HK-2 (cell line): ENCODE data around the gene KIAA1210.

Experiments used
- DNase-seq: peaks from one replicate; pipeline ENCODE4 v3.0.0-alpha.2; 2018; ENCODE audit not compliant: unreplicated experiment

KIAA1210 gene

DNA sequence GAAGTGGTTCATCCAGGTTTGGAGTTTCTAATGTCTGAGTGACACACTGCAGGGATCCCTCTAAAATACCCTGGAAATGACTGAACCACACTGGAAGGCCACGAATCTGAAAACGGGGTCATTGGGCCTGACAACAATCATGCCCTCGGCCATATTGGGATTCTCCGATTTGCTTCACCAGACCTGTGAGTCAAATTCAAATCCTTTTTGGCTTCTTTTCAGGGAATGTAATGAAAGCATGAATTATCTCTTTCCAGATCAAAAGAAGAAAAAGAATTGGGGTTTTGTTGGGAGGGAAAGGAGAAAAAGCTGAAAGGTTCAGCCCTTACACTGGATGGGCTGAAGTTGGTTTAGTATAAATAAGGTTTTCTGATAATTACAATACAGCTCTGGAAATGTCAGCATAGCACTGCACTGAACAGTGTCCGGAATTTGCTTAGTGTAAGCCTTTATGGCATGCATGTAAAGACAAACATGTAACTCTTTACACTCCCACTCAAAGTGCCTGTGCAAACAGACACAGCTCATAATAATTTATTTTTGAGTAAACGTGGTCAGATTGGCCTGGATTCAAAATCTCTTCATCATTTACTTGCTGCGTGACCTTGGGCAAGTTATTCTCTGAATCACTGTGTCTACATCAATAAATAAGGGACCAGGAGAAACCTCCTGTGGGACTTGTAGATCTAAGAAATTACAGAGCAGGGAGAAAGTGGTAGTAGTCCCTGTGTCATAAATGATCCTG lies 33.4 kb downstream of the KIAA1210 start:
- no peak for DNase-seq

DNA sequence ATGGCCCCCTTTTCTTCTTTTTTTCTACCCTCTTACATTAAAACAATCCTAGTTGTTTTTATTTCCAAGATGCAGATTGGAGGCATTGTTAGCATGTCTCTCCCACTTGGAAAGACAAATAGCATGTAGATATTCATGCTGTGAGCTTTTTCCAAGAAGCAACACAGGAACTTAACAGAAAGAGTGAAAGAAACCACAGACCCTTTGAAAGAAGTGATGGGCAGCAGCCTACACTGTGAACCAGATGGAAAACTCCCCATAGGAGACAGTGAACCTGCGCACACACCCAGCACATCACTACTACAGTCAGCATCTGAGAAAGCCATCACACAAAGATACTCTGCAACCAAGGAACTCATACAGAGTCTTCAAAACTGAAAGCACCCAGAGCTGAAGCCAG lies 37.0 kb downstream of the KIAA1210 start:
- DNase-seq, result no peak

DNA sequence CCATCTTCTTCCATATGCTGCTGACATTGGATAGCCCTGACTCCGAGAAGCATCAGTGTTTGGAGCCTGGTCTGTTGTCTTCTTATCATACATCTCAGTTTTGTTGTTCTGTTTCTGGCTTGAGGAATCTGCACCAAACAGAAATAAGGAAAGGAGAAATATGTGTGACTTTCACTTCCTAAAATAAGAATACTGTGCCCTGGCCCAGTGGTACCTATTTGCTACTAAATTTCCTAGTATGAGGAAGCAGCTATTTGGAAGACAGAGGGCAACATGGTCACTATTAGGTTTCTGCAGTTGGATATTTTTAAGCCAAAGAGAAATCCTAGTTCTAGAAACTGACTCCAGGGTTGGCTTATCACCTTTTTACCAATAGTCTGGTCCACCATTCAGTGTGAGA lies 38.0 kb downstream of the KIAA1210 start:
- DNase-seq, result no peak

DNA sequence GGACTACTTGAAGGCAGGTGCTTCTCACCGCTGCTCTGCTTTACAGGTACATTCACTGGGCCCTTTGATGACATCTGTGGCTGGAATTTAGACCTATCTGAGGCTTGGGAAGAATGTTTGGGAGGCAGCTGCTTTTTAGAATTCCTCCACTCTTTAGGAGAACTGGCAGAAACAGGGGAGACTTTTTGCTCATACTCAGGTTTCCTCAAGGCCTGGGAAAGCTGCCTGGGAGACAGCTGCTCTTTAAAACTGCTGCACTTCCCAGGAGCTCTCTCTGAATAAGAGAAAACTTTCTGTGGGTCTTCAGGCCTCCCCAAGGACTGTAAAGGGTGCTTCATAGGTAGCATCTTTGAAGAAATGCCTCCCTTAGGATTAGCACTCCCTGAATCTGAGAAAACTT lies 40.5 kb downstream of the KIAA1210 start:
- DNase-seq, result no peak

DNA sequence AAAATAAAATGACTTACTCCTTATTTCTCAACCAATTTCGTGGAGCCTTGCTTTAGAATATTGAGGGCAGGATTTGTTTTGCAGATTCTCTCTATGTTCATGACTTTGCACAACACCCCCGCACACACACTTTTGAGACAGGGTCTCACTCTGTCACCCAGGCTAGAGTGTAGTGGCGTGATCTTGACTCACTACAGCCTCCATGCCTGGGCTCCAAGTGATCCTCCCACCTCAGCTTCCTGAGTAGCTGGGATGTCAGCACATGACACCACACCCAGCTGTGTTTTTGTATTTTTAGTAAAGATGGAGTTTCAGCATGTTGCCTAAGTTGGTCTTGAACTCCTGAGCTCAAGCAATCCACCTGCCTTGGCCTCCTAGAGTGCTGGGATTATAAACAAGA lies 42.8 kb downstream of the KIAA1210 start:
- no peak for DNase-seq

DNA sequence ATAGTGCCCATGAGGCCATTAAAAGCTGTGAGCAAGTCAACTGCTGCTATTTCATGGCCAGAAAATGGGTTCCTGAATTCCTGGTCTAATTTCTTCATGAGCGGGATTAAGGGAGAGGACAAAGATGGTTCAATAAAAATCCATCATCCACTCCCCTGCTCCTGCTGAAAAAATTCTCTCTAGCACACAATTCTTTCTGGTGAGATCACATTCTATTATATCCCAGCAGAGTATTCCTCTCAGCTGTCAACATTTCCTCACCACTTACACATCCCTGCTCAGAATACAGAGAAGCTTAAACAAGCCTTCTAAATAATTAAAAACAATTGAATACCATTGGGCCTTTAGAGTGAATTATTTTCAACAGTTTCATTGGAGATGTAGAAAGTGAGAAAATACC lies 45.3 kb downstream of the KIAA1210 start:
- DNase-seq, result no peak

DNA sequence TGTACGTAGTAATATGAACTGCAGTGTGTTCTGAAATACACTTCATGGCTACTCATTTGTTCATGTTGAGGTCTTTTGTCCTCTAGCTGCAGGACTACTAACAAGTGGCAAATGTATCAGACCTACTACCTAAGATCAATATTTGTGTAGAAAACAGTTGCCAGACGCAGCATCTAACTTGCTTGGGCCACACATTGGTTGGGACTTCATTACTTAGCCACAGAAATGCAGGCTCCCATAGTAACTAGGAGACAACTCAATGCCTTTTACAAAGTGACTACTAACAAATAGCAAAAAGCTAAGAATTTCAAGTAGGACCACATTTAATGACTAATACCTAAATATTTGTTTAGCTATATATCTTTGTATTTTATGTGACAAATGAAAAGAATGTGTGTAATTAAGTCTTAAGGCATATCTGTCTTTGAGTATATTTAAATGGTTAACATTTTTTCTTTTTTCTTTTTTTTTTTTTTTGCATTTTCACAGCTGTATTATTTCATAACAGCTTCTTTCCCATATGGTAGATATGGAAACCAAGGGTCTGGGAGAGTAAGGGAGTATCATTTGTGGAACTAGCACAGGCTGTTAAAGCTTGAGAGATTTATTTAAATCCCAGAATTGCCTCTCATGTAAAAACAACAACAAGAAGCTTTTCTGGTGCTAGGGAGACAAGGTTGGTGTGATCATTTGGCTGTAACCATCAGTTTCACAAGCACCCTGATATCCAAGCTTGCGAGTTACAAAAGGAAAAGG lies 52.2 kb downstream of the KIAA1210 start:
- DNase-seq, result no peak

DNA sequence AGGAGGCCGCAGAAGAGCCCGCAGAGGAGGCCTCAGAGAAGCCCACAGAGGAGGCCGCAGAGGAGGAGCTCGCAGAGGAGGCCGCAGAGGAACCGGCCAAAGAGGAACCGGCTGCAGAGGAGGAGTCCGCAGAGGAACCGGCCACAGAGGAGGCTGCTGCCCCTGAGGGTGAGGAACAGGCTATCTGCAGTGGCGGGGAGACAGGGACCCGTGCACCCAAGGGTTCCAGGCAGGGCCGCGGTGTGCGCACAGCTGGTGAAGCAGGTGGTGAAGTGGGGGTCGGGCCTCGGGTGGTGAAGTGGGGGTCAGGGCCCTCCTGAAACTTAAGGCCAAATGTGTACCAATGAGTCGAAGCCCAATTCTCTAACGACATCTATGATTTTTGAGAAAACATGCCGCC lies 53.7 kb downstream of the KIAA1210 start:
- DNase-seq, result no peak

DNA sequence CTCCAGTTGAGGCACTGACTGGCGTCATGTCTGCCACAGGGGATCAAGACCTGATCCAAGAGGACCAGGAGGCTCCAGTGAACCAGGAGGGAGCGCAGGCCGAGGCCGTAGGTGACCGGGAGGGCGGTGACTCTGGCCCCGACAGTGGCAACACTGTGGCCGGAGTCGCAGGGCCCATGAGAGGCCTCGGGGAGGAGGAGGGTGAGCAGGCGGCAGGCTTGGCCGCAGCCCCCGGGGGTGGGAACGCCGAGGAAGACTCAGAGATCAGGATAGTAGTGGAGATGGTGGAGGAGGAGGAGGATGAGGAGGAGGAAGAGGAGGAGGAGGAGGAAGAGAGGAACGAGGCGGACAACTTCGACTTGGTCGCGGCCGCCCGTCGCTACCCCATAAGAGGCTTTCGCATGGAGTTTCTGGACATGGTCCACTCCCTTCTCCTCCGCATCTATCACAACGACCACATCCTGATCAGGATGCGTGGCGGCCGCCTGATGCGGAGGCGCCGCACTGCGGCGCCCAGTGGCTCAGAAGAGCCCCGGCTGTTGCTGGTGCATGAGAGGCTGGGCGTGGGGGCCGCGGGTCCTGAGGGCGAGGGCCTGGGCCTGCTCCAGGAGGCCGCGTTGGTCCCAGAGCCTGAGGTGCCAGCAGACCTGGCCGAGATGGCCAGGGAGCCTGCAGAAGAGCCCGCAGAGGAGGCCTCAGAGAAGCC lies 54.3 kb downstream of the KIAA1210 start:
- no peak for DNase-seq

DNA sequence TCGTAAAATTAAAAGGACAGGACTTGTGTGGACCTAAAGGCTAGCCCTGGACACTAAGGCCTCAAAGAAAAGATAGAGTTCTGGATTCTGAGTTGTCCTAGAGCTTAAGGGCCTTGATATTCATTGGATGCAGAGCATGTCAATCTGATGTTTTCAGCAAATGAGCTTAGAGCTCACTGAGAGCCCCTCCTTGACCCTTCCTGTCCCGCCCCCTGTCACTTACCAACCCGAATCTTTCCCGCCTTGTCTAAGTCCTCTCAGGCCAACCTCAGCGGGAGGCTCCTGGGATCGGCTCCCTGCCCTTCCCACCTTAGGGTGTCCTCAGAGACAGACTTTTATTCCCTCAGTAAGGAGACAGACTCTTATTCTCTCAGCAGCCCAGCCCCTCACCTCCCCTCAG lies 54.9 kb downstream of the KIAA1210 start, which contains the start of gene CT47C1:
Gene CT47C1, plus strand, starts transcription at position 250 of the 400 bp plus-strand sequence. CDS start 233 bp downstream, outside the sequence.
- DNase-seq, result no peak

DNA sequence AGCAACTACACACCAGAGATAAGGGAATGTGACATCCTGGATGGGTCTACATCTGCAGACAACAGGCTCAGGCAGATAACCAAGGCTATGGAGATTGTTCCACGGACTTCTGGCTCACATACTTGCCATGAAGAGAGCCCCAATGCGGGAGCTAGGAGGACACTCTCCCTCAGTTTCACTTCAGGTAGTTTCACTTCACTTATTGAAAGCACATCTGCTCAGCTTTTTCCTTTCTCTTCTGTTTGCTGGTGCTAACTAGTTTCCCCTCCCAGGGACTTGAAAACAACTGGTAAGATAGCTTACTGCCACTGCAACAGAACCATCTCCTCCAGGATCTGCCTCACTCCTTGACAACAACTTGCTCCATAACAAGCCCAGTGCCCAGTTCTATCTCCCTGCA lies 56.2 kb downstream of the KIAA1210 start:
- DNase-seq, result no peak

DNA sequence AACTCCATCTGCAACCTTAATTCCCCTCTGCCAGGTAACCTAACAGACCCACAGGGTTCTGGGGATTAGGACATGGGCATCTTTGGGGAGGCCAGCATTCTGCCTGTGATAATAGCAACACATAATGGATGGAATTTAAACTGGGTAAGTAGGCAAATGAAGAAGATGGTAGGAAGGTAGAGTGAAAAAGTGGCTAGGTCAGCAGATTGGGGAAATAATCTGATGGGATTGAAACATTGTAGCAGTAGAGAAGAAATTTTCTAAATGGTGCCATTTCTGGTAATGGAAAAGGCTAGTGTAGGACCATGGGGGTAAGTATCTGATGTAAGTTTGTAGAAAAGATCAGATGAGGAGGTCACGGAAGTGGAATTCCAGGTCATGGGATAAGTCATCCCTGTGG lies 57.9 kb downstream of the KIAA1210 start:
- no peak for DNase-seq

DNA sequence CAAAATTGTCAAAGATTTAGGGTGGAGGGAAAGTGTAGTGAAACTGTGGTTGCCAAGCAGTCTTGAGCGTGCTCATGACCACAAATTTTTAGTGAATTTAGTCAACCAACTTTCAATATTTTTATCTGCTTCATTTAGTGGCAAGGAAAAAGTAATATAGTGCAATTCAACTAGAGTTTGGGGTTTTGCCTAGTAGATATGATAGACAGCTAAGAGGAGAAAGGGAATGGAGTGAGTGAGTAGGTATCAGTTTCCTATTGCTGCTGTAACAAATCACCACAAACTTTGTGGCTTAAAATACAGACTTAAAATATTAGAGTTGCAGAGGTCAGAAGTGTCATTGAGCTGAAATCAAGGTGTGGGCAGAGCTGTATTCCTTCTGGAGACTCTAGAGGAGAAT lies 58.5 kb downstream of the KIAA1210 start:
- DNase-seq, result no peak

DNA sequence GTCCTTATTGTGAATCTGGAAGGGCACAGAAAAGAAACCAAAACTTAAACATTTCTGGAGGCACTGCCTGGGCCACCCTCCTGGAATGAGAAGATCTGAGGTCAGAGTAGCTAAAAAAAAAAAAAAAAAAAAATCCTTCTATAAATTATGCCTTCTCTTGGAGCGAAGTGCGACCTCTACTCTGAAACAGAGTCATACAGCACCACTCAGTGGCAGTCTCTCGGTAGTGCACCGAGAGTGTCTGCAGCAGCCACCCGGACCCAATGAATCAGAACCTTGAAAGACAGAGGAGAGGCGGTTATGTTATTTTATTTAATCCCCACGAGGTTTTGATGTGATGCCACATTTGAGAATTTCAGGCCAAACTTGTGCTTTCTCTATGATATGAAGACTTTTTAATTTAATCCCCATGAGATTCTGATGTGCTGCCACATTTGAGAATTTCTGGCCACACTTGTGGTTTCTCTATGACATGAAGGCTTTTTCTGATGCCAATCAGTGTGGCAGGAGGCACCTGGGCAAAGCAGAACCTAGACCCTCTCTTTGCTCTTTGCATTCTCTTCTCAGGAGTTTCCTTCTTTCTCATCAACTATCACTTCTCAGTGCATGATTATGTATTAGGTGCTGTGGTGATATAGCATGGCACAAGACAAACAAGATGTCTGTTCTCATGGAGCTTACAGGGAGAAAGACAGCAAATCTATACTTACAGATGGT lies 60.4 kb downstream of the KIAA1210 start:
- peak; percentile 44 for DNase-seq

DNA sequence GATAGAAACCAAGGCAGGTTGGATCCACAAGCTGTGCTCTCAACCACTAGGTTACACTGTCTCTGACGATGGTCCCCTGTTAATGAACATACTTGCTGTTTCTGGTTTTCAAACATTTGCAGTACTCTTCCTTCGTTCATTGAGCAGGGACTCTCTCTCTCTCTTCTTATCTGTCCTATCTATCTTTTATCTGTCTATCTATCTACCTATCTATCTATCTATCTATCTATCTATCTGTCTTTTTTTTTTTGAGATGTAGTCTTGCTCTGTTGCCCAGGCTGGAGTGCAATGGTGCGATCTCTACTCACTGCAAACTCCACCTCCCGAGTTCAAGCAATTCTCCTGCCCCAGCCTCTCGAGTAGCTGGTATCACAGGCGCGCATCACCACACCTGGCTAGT lies 64.2 kb downstream of the KIAA1210 start:
- DNase-seq, result no peak

DNA sequence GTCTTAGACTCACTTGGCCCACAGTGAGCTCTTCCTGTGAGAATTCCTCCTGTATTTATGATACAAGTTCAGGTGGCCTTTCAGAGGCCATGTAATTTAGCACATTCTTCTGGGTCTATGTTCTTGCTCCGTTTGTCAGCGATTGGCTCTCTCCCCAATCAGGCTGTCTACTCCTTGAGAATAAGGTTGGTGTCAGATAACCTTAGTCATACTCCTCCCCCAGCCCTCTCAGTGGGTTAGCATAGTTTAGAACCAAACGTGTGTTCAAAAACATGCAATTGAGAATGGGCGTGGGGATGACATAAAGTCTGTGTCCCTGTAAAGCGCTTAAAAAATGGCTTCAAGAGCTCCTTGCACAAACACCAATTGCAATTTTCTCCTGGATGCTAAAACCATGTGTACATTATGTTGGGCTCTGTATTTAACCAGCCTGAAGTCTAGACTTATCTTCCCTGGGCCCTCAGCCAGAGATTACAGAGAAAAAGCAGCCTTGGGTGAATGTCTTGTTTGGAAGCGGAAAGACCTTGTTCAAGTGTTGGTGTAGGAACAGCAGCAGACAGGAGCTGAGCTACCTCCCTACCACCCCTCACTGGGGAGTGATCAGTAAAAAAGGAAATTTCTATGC lies 64.8 kb downstream of the KIAA1210 start:
- no peak for DNase-seq

DNA sequence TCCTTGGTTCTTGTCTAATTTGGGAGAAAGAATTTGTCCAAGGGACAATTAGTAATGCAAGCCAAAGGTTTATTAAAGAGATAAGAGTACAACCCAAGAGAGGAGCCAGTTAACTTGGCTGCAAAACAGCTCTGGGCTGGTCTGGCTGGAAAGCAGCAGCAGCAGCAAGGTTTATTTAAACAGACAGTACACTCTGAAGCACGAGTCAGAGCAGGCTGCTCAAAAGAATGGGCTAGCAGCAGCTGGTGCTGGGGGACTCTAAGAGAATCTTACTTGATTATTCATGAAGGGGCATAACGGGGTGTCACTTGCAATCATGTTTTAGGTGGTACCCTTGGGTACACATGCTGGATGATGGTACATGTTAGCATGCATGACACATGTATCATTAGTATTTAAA lies 71.9 kb downstream of the KIAA1210 start:
- no peak for DNase-seq

DNA sequence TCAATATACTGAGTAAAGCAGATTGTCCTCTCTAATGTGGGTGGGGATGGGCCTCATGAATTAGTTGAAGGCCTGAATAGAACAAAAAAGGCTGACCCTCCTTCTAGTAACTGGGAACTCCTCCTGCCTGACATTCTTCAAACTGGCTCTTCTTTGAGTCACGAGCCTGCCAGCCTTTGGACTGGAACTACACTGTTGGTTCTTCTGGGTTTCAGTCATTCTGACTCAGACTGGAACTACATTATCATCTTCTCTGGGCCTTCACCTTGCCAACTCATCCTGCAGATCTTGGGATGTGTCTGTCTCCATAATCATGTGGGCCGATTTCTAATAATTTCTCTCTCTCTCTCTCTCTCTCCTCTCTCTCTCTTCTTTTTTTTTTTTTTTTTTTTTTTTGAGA lies 81.7 kb downstream of the KIAA1210 start:
- DNase-seq, result no peak

DNA sequence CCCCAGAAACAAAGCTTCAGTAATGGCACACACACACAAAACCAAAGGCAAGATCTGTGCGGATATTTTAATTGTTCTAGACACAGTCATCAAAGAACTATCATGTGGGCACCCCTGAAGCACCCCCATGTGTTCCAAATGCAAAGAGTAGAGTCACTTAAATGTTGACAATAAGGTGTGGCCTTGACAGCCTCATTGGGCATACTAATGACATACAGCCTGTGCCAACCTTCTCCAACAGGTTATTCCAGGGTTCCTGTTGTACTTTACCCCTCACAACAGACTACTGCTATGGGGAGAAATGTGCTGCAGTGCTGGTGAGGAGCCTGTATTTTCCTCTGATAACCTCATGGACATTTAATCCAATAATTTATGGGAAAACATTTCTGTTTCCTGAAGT lies 84.6 kb downstream of the KIAA1210 start:
- no peak for DNase-seq

DNA sequence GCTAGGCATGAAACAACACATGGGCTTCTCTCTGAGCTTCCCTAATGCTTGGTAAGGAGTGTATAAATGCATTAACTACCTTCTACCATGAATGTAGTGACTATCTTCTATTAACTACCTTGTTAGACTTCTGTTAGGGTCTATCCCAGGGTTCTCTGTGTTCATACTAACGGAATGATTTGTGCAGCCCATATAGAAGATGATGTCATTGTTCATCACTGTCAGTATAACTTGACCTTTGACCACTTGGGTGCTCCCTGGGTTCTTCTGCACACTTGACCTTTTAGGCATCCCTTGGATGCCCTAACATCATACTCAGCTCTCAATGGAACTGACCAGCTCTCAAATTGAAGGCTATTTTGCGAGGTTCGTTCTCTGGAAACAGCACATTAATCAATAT lies 85.6 kb downstream of the KIAA1210 start:
- no peak for DNase-seq

DNA sequence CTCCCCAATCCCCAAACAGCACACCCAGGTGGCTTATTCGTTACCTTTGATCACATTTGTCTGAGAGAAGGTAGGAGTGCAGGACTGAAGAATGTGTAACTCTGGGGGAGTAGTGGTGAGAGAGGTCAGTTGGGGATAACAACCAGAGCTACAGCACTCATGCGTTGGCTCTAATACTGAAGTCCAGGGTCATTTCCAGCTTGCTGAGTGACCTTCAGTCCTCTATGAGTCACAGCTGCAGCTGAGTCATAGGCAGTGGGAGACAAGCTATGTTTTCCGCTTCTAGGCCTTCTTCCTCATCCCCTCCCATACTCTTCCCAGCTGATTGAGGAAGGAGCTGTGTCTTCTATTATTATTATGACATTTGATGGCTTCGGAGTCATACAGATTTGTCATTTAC lies 86.4 kb downstream of the KIAA1210 start:
- DNase-seq, result peak; percentile 24

DNA sequence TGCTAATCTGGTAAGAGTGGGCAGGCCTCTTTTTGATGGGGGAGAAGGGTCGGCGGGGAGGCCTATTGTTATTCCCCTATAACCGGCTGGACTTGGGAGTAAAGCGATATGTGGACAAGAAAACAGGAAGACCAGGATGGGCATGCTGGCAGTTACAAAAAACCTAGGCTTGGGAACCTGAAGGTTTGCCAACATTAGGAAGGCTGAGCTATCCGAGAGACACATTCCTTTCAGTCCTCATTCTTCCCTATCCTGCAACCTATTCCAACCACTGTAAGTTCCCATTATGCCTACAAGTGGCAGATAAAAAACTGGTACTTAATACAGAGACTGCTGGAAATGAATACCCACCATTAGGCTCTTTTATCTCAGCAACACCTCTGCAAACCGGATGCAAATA lies 87.2 kb downstream of the KIAA1210 start:
- DNase-seq, result no peak
